Measurements from ENCODE around the gene ZNF185.

Gene ZNF185

GRCh38 chrX:152897222-152898131, at the start of gene ZNF185:
ZNF185 (plus strand) TSS chrX:152898067; CDS start chrX:152914490, 16,423 bp downstream.
- no peak for DNase-seq (ENCODE audit: low read depth in 1 of 2, low spot score in 1 of 2)

DNA sequence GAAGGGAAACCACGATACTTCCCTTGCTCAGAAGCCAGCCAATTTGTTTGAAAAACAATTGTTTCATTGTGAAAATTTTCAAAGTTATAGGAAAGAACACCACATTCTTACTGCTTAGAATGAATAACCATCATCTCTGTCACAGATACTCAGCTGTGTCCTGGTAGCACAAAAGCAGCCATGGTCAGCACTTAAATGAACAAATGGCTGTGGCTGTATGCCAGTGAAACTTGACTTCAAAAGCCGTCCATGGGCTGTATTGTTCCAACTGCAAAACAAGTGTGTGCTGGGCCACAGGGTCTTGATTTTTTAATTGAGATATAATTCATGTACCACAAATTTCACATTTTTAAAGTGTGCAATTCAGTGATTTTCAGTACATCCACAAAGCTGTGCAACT, 47.4 kb upstream of the ZNF185 start:
- DNase-seq (ENCODE audit: low read depth in 1 of 2, low spot score in 1 of 2), result no peak

DNA sequence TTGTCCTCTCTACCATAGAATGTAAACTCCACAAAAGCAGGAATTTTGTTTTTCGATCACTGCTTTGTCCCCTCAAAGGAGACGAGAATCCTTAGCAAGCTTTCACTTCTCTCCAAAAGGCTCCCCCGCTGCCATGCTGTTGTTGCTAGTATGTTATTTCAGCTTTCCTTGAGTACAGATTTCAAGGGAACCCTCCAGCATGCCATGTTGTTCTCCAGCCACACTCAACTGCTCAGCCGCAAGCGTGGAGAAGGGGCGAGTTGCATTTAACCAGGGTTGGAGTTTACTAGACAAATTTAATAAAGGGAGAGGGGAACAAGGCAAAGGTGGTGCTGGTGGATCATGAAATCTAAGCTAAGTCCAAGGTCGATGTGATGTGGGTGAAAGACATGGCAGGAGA, 43.9 kb upstream of the ZNF185 start:
- DNase-seq (ENCODE audit: low read depth in 1 of 2, low spot score in 1 of 2), result no peak

DNA sequence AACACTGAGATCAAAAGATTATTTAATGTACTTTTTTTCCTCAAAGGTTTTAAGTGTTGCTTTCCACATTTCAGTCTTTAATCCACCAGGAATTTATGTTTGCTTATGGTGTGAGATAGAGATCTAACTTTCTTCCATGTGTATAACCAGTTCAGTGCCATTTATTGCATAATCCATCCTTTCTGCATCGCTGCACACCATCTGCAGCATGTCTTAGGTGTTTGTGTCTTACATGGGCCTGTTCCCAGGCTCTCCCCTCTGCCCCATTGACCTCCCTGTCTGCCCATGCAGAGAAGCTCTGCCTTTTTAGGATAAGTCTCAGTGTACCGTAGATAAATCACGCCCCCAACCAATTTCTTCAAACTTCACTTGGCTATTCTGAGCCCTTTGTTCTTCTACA, 36.8 kb upstream of the ZNF185 start:
- DNase-seq (ENCODE audit: low read depth in 1 of 2, low spot score in 1 of 2), result no peak

DNA sequence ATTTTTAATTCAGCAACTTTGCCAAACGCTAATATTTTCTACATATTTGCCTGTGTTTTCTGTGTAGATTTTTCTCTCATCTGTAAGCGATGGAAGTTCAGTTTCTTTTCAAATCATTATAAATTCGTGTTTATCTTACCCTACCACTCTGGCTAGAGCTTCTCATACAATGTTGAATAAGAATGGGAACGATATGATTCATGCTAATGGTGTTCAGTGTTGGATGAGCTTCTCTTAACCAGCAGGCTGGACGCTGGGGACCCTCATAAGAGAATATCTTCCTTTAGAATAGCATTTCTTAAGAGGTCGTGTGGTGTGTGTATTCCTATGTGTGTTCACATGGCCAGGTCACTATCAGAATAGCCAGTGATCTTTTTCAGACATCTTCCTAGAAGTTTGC, 36.0 kb upstream of the ZNF185 start:
- DNase-seq (ENCODE audit: low read depth in 1 of 2, low spot score in 1 of 2), result no peak

DNA sequence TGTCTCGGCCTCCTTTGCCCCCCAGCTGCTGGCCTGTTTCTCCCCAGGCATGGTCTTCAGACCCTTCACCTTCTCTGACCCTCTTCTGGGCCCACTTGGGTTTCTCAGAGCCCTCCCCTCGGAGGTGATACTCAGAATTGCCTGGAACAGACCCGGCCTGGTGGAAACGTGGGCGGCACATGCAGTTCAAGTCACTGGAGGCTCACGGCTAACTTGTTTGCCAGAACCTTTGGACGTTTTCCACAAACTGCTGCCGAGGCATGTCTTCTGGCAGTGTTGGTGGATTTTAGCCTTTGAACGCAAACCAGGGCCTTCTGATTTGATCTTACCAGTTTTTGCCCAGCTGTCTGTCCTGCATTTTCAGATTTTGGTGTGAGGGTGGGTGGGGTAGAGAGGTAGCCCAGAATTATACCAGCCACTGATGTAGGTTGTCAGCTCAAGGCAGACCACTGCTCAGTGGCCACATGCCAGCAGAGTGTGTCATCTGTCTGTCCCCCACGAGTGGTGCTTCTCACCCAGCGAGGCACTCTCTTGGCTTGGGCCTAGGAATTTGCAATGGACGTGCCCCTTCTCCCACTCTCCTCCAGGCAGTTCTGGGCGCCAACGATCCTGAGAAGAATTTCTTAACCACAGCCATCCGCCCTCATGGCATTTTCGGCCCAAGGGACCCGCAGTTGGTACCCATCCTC, 32.5 kb upstream of the ZNF185 start:
- DNase-seq (ENCODE audit: low read depth in 1 of 2, low spot score in 1 of 2), result no peak

GRCh38 chrX:152866386-152866785, 31.5 kb upstream of the ZNF185 start:
- no peak for DNase-seq (ENCODE audit: low read depth in 1 of 2, low spot score in 1 of 2)

GRCh38 chrX:152869972-152870371, 27.9 kb upstream of the ZNF185 start:
- DNase-seq (ENCODE audit: low read depth in 1 of 2, low spot score in 1 of 2), result no peak

DNA sequence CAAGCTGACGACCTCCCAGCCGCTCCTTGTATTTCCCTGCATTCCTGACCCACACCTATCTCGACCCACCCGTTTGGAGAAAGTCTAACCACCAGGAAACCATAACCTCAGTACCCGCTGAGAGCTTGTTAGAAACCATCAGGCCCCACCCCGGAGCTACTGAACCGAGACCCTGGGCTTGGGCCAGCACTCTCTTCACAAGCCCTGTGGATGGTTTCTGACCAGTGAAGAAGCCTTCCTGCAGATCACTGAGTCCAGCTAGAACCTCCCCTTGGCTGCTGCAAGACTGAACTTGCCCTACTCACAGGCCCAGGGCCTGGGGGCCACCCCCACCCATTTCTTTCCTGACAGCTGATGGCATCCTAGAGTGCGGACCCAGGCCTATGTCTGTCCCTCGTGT, 26.6 kb upstream of the ZNF185 start:
- DNase-seq (ENCODE audit: low read depth in 1 of 2, low spot score in 1 of 2), result no peak

GRCh38 chrX:152872522-152872921, 25.3 kb upstream of the ZNF185 start:
- no peak for DNase-seq (ENCODE audit: low read depth in 1 of 2, low spot score in 1 of 2)

- DNase-seq (ENCODE audit: low read depth in 1 of 2, low spot score in 1 of 2), result no peak
Observed at GRCh38 chrX:152873361-152873760, 24.5 kb upstream of the ZNF185 start.

GRCh38 chrX:152876931-152877840, 20.7 kb upstream of the ZNF185 start:
- no peak for DNase-seq (ENCODE audit: low read depth in 1 of 2, low spot score in 1 of 2)

GRCh38 chrX:152878976-152879755, 18.7 kb upstream of the ZNF185 start:
- no peak for DNase-seq (ENCODE audit: low read depth in 1 of 2, low spot score in 1 of 2)

GRCh38 chrX:152881289-152881688, 16.6 kb upstream of the ZNF185 start:
- DNase-seq (ENCODE audit: low read depth in 1 of 2, low spot score in 1 of 2), result no peak

- no peak for DNase-seq (ENCODE audit: low read depth in 1 of 2, low spot score in 1 of 2)
Observed at GRCh38 chrX:152884171-152884570, 13.7 kb upstream of the ZNF185 start.

DNA sequence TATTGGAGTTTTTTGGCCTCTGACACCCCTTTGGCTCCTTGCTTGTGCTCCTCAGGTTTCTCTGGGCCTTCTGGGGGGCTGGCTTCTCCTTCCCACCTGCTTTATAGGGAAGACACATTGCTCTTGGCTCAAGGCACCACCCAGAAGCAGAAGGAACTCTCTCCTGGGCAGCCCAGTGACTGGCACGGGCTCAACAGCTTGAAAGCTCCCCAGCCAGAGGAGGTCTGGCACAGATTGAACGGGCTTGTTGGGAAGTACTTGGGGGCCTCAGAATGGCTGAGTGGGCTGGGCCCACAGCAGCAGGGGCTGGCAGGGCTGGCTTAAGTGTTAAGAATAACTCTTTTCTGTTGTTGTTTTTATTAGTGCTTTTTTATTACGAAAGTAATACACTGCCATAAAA, 11.2 kb upstream of the ZNF185 start:
- DNase-seq (ENCODE audit: low read depth in 1 of 2, low spot score in 1 of 2), result no peak

DNA sequence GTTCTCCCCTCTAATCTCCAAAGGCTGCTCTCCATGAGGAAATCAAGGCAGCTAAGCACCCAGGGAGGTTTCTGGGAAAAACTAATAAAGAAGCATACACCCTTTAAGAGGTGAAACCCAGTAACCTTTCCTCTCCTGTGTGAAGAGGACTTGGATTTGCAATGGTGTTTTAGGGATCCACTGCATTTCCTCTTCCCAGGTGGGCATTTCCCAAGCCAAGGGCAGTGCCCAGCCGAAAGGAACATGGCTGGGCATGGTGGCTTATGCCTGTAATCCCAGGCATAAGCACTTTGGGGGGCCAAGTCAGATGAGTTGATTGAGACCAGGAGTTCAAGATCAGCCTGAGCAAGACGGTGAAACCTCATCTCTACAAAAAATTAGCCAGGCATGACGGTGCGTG, 5.4 kb upstream of the ZNF185 start:
- DNase-seq (ENCODE audit: low read depth in 1 of 2, low spot score in 1 of 2), result no peak

- no peak for DNase-seq (ENCODE audit: low read depth in 1 of 2, low spot score in 1 of 2)
Observed at GRCh38 chrX:152892999-152893891, 4.6 kb upstream of the ZNF185 start.

DNA sequence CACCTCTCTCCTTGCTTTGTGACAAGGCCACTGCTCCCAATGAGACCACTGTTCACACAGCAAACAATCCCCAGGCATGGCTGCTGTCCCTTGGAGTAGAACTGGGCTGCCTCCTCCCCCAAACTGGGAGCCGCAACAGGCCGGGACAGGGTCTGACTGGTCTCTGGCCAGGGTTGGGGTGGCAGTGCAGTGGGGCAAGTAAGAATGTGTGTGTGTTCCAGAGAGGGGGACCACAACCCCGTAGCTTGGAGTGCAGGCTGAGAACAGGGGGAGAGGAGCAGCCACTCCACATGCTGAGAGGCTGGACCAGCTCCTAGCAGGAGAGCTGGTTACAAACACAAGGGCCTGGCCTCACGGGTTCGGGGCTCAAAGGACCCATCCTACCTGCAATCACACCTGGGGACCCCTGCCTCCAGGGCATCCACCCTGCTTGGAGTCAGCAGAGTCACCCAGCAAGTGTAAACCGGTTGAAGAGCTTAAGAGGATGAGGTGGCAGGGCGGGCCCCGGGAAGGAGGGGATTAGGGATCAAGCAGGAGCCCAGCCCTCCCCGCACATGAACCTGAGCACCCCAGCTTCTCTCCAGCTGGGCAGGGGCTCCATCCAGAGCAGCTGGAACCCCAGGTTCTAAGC, 3.8 kb upstream of the ZNF185 start:
- no peak for DNase-seq (ENCODE audit: low read depth in 1 of 2, low spot score in 1 of 2)

All from activated T-helper 1 cell treated with anti-CD3 and anti-CD28 coated beads, Interleukin-2, amount 50 U/mL, for 16 hours (primary cell).